LNCaP clone FGC (cell line): ENCODE results near the gene OVCH1.

Experiments used
- DNase-seq: peaks from one replicate; pipeline ENCODE4 v3.0.0-alpha.2; 2011; ENCODE audit warnings: low read depth
- H3K4me3 ChIP-seq: 2 replicates; pipeline ENCODE4 v1.5.1; 2011; ENCODE audit warnings: mild to moderate bottlenecking, low read depth, low read length, control low read depth
- TF ChIP-seq, protein P1 (sequence below): IDR thresholded peaks from 2 replicates; pipeline ENCODE4 v1.5.1; 2012; ENCODE audit warnings: mild to moderate bottlenecking; ENCODE audit not compliant: control insufficient read depth, insufficient read depth; ENCODE audit errors: extremely low read depth

OVCH1 gene

DNA sequence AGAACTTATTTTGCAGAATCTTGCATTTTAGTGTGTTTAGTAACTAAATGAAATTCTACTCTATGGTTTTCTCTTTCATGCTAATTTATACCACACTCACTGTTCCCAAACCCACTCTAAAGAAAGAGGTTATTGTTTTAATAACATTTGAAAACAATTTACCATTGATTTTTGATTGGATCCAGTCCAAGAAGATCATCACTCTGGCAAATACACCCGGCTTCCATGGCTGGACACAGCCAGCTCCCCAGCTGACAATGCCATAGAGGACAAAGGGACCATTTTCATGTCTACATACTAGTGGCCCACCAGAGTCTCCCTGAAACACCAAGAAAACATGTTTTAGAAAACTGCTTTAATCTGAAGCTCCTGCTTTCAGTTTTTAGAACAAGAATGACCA is 42.4 kb downstream of the OVCH1 start:
- TF ChIP-seq, protein P1, sequence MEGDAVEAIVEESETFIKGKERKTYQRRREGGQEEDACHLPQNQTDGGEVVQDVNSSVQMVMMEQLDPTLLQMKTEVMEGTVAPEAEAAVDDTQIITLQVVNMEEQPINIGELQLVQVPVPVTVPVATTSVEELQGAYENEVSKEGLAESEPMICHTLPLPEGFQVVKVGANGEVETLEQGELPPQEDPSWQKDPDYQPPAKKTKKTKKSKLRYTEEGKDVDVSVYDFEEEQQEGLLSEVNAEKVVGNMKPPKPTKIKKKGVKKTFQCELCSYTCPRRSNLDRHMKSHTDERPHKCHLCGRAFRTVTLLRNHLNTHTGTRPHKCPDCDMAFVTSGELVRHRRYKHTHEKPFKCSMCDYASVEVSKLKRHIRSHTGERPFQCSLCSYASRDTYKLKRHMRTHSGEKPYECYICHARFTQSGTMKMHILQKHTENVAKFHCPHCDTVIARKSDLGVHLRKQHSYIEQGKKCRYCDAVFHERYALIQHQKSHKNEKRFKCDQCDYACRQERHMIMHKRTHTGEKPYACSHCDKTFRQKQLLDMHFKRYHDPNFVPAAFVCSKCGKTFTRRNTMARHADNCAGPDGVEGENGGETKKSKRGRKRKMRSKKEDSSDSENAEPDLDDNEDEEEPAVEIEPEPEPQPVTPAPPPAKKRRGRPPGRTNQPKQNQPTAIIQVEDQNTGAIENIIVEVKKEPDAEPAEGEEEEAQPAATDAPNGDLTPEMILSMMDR: no peak
- no peak overlapping the region for H3K4me3 ChIP-seq
- DNase-seq: no peak

DNA sequence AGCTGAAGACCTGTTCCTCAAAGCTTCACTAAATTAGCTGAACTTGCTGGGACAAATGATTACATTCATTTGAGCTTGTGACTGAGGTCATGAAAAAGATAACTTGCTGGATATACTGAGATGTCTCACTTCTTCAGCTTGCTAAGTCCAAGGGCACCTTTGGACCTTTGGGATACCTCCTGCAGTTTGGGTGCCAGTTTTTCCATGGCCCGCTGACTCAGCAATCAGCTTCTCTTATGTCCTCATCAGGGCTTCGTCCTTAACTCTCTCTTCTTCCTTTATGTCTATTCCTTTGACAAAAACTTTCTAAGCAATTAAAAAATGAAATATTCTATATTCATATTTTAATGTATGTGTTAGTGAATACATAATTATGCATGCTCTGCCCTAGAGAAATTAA is 45.6 kb downstream of the OVCH1 start:
- DNase-seq: no peak
- TF ChIP-seq, protein P1: no peak

DNA sequence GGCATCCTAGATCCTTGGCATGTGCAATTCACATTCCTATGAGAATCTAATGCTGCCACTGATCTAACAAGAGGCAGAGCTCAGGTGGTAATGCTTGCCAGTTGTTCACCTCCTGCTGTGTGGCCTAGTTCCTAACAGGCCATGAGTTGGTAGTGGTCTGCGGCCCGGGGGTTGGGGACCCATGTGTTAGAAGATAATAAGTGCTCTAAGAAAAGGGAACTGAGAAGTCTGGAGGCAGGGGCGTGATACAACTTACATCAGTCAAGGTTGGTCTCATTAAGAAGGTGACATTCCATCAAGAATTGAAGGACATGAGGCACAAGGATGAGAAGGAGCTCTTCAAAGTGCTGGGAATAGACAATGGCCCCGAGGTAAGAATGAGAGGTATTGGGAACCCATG is 49.3 kb downstream of the OVCH1 start:
- TF ChIP-seq, protein P1: no peak
- H3K4me3 ChIP-seq: no peak overlapping the region
- DNase-seq: no peak

More for the DNA sequence above, 45.6 kb downstream of the OVCH1 start:
- H3K4me3 ChIP-seq: no peak overlapping the region

DNA sequence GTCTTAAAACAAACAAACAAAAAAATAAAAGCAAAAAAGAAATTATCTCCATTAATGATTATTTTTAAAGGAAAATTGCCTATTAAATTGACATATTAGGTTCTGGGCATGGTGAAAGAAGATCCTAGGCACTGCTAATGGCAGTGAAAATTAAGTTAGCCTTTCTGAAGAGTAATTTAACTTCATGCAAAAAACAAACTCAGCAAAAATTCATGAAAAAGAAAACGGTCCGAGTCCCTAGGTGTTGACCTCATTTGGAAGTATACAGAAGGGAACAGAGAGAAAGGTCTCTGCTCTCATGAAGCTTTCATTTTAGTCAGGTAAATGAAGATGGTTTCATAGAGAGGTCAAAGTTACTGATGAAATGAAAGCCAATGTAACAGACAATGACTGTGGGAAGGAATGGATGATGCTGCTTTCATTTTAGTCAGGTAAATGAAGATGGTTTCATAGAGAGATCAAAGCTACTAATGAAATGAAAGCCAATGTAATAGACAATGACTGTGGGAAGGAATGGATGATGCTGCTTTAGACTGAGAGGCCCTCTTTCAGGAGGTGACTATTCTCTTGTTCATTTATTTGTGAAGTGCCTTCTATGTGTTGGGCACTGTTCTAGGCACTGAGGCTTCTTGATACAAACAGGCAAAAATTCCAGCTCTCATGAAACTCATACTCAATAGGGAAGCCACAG is 50.1 kb downstream of the OVCH1 start:
- TF ChIP-seq, protein P1: no peak
- no peak overlapping the region for H3K4me3 ChIP-seq
- no peak for DNase-seq

DNA sequence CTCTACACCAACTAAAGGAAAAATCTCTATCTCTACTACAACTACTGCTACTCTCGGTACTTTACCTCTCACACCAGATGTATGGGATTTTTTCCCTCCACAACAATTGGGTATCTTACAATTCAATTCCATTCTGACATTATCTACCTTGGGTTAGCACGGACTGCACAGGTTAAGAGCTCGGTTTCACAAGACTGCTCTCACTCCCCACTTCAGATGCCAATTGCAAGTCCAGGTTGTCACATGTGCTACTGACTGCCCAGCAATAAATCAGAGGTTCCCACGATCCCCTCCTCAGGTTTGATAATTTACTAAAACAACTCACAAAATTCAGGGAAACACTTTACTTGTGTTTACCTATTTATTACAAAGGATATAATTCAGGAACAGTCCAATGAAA is 58.0 kb downstream of the OVCH1 start:
- no peak for DNase-seq
- H3K4me3 ChIP-seq: no peak overlapping the region
- TF ChIP-seq, protein P1: no peak

DNA sequence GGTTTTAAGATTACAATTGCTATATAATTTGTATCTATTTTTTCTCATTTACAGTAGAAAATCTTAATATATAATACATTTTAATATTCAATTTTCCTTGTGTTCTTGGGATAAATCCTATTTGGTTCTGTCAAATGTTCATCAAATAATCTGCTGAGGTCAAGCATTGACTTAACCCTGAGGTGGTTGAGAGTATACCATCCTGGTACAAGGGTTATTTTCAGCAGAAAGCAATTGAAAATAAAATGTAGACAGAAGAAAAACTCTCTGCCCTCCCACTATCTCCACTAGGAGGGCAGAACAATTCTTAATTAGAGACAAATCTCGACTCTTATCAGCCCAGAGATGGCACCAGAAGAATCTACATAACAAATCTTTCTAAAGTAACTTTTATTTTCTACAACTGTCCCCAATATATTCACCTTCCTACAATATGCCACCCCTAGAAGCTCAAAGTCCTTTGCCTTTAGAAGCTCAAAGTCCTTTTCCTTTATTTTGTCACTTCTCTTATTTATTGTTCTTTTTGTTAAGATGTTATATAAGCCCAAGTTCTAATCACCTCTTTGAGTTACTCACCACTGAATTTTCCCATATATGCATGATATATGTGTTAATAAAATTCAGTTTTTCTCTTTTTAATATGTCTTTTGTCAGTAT is 58.6 kb downstream of the OVCH1 start:
- H3K4me3 ChIP-seq: no peak overlapping the region
- no peak for DNase-seq
- TF ChIP-seq, protein P1: no peak
